Keratinocyte (primary cell): ENCODE data around the gene NFATC3.

Experiments
- CTCF ChIP-seq, 3 experiments: IDR thresholded peaks in 1 of 3; conservative IDR thresholded peaks in 1 of 3; optimal IDR thresholded peaks in 1 of 3; 2 replicates in 2 of 3; 3 replicates in 1 of 3; pipeline versions ENCODE3 to v1.5.1; 2011; ENCODE audit warnings: low read length in 3 of 3, mild to moderate bottlenecking in 3 of 3, moderate library complexity in 2 of 3, control low read depth in 1 of 3, inconsistent platforms in 1 of 3; ENCODE audit not compliant: insufficient read depth in 2 of 3; ENCODE audit errors: extremely low read depth in 1 of 3
- EZH2 ChIP-seq: IDR thresholded peaks from one replicate; pipeline ENCODE4 v1.6.1; 2012; ENCODE audit warnings: inconsistent platforms, mild to moderate bottlenecking, low read length, moderate library complexity

GRCh38 chr16:68197250-68197649 is 112.1 kb downstream of the NFATC3 start:
- TF ChIP-seq CTCF (optimal IDR thresholded peaks at IDR 0.05 in 1 of 3, IDR thresholded peaks at IDR 0.05 in 1 of 3, conservative IDR thresholded peaks at IDR 0.05 in 1 of 3; ENCODE audit: extremely low read depth in 1 of 3, insufficient read depth in 2 of 3, low read length in 3 of 3) (no peak), EZH2 (no peak)
